HepG2 (cell line): ENCODE measurements around the gene TCAP. TPM values are rescaled to one million over a fixed set of nuclear protein-coding genes. Genes with fewer than 3 reads are reported as not detected.

ENCODE experiments used
- FOSL1 ChIP-seq: sonication (generic); formaldehyde crosslinking; IDR thresholded peaks from 2 replicates; pipeline ENCODE4 v1.9.0; 2021; ENCODE audit warnings: missing genetic modification reagents, borderline replicate concordance
- HDAC2 ChIP-seq: sonication (generic); formaldehyde crosslinking; IDR thresholded peaks from 2 replicates; pipeline ENCODE4 v1.4.0; 2020; ENCODE audit warnings: missing genetic modification reagents
- HNF4G ChIP-seq, 2 experiments: sonication (generic) in 1 of 2; formaldehyde crosslinking in 1 of 2; IDR thresholded peaks; 2 replicates each; pipeline versions ENCODE4 v1.4.0 to v1.6.1; 2011 to 2020; ENCODE audit warnings: borderline replicate concordance in 2 of 2, low read depth in 2 of 2, mild to moderate bottlenecking in 2 of 2, low read length in 1 of 2, missing genetic modification reagents in 1 of 2, moderate library complexity in 1 of 2
- HOXA9 ChIP-seq: sonication (generic); formaldehyde crosslinking; IDR thresholded peaks from 2 replicates; pipeline ENCODE4 v1.8.1; 2022; ENCODE audit warnings: missing genetic modification reagents, mild to moderate bottlenecking, moderate library complexity, borderline replicate concordance
- ISL2 ChIP-seq: sonication (generic); formaldehyde crosslinking; IDR thresholded peaks from 2 replicates; pipeline ENCODE4 v1.5.0; 2020; ENCODE audit warnings: missing genetic modification reagents
- KDM2A ChIP-seq: sonication (generic); formaldehyde crosslinking; IDR thresholded peaks from 2 replicates; pipeline ENCODE4 v1.4.0; 2020; ENCODE audit warnings: low read depth, missing genetic modification reagents, borderline replicate concordance
- RBM22 ChIP-seq: fragments of 200-400 bp; formaldehyde crosslinking; optimal IDR thresholded peaks from 2 replicates; pipeline ENCODE3; 2017; ENCODE audit warnings: mild to moderate bottlenecking, low read length, moderate library complexity
- REXO4 ChIP-seq: sonication (generic); formaldehyde crosslinking; IDR thresholded peaks from 2 replicates; pipeline ENCODE4 v1.8.0; 2022; ENCODE audit warnings: missing genetic modification reagents, mild to moderate bottlenecking, borderline replicate concordance
- SCMH1 ChIP-seq: sonication (generic); formaldehyde crosslinking; IDR thresholded peaks from 2 replicates; pipeline ENCODE4 v1.9.0; 2021; ENCODE audit warnings: missing genetic modification reagents, mild to moderate bottlenecking, borderline replicate concordance
- SMAD1 ChIP-seq: sonication (generic); formaldehyde crosslinking; IDR thresholded peaks from 2 replicates; pipeline ENCODE4 v1.4.0; 2020; ENCODE audit warnings: missing genetic modification reagents, low read depth, mild to moderate bottlenecking, borderline replicate concordance
- SUZ12 ChIP-seq: fragments of 150-350 bp; IDR thresholded peaks from 2 replicates; pipeline ENCODE4 v1.6.1; 2014; ENCODE audit warnings: low read depth, low read length
- TEAD2 ChIP-seq: sonication (generic); formaldehyde crosslinking; IDR thresholded peaks from 2 replicates; pipeline ENCODE4 v1.9.0; 2021; ENCODE audit warnings: missing genetic modification reagents
- YEATS2 ChIP-seq: sonication (generic); formaldehyde crosslinking; IDR thresholded peaks from 2 replicates; pipeline ENCODE4 v1.4.0; 2020; ENCODE audit warnings: missing genetic modification reagents, borderline replicate concordance
- ZBTB8A ChIP-seq: sonication (generic); formaldehyde crosslinking; IDR thresholded peaks from 2 replicates; pipeline ENCODE4 v1.4.0; 2020; ENCODE audit warnings: mild to moderate bottlenecking, low read depth, missing genetic modification reagents, borderline replicate concordance
- ZNF121 ChIP-seq: sonication (generic); formaldehyde crosslinking; IDR thresholded peaks from 2 replicates; pipeline ENCODE4 v1.5.0; 2020; ENCODE audit warnings: mild to moderate bottlenecking, missing genetic modification reagents
- ZNF205 ChIP-seq: IDR thresholded peaks from 2 replicates; pipeline ENCODE4 v1.6.1; 2018; ENCODE audit warnings: missing biosample characterization, missing genetic modification reagents
- ZNF564 ChIP-seq: sonication (generic); formaldehyde crosslinking; IDR thresholded peaks from 2 replicates; pipeline ENCODE4 v1.8.1; 2023; ENCODE audit warnings: mild to moderate bottlenecking, missing genetic modification reagents
- ZSCAN25 ChIP-seq: sonication (generic); formaldehyde crosslinking; IDR thresholded peaks from 2 replicates; pipeline ENCODE4 v1.8.0; 2022; ENCODE audit warnings: mild to moderate bottlenecking, missing genetic modification reagents
- polyA plus RNA-seq, 8 experiments: library from polyadenylated mRNA; depleted of rRNA in 3 of 8; stranded (reverse) in 7 of 8; unstranded in 1 of 8; fragments of >200 nt; fragmentation: Illumina TruSeq in 4 of 8; extraction: Trizol in 4 of 8; gene quantifications; 2 replicates each; pipeline versions ENCODE4 v1.2.1 to v1.2.3, GENCODE V29; 2011 to 2016; ENCODE audit warnings: low read depth in 4 of 8, missing spikeins in 1 of 8, mixed read lengths in 1 of 8; ENCODE audit not compliant: insufficient read depth in 1 of 8
- total RNA-seq, 5 experiments: library from RNA; depleted of rRNA; stranded (reverse); fragments of >200 nt; fragmentation: Illumina TruSeq; extraction: Trizol; gene quantifications; 2 replicates each; pipeline ENCODE4 v1.2.3, GENCODE V29; 2016; ENCODE audit warnings: low read depth in 1 of 5
- TF ChIP-seq, protein P1 (sequence below): sonication (generic); formaldehyde crosslinking; IDR thresholded peaks from 2 replicates; pipeline ENCODE4 v1.9.0; 2021; ENCODE audit warnings: missing genetic modification reagents, borderline replicate concordance
- TF ChIP-seq, protein P2 (sequence below): sonication (generic); formaldehyde crosslinking; IDR thresholded peaks from 2 replicates; pipeline ENCODE4 v1.4.0; 2020; ENCODE audit warnings: mild to moderate bottlenecking, low read depth, missing genetic modification reagents
- TF ChIP-seq, protein P3 (sequence below): sonication (generic); formaldehyde crosslinking; IDR thresholded peaks from 2 replicates; pipeline ENCODE4 v1.5.0; 2020; ENCODE audit warnings: mild to moderate bottlenecking, missing genetic modification reagents, borderline replicate concordance

Gene TCAP
- total and polyA plus RNA-seq, 2 of the 13 experiments (the other 11 are each of a cell fraction or from before 2014, with no cell fraction given) = 0.24 to 0.65 TPM

DNA sequence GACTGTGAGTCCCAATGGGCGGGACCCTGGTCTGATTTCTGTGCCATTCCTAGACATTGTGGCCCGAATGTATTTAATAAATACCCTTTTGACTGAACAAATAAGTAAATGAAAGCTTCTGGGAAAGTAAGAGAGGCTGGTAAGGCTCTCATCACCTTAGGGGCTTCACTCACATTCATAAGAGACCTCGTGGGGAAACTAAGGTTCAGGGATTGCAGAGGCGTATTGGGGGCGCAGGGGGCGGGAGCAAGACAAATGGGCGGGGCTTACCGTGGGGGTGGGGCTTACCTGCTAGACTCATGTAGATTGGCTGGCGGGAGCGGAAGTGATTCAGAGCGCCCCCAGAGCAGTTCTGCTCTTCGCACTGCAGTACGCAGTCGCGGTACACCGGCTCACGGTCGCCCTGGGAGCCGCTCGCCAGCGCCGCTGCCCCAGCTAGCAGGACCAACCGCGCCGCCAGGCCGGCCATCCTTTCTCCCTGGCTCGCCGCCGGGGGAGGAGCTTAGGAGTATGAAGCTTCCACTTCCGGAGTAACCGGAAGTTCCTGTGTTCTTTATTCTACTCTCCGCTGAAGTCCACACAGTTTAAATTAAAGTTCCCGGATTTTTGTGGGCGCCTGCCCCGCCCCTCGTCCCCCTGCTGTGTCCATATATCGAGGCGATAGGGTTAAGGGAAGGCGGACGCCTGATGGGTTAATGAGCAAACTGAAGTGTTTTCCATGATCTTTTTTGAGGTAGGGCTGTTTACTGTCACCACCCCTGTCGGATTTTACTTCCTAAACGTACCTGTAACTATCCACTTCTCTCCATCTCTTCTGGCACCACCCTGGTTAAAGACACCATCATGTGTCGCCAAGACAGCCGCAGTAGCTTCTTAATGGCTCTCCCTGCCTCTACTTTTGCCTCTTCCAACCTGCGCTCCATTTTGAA, 22.7 kb downstream of the TCAP start, which contains the start of gene PGAP3 (continued):
- TF ChIP-seq HOXA9 (CRISPR knock-in tag) (no peak), REXO4 (CRISPR knock-in tag) (no peak), RBM22 (no peak), FOSL1 (CRISPR knock-in tag) (no peak), YEATS2 (CRISPR knock-in tag) (peak; percentile 86; the same call in 1 of the 2 replicates), SMAD1 (0 out of 2 replicates have a peak, but pooled peaks have one; percentile 33), ZNF121 (CRISPR knock-in tag) (peak; percentile 40; the same call in 1 of the 2 replicates), SCMH1 (CRISPR knock-in tag) (no peak), SUZ12 (no peak), ZNF205 (CRISPR knock-in tag) (peak; percentile 56; the same call in 1 of the 2 replicates), HNF4G (IDR thresholded peaks at IDR 0.05; ENCODE audit: borderline replicate concordance, low read depth, low read length) (no peak), HNF4G (CRISPR knock-in tag; IDR thresholded peaks at IDR 0.05; ENCODE audit: borderline replicate concordance, low read depth) (no peak; the same call in none of the 2 replicates), ZBTB8A (CRISPR knock-in tag) (no peak), KDM2A (CRISPR knock-in tag) (peak; percentile 67), ISL2 (CRISPR knock-in tag) (peak; percentile 63), ZNF564 (CRISPR knock-in tag) (no peak), TEAD2 (CRISPR knock-in tag) (peak; percentile 67; the same call in 1 of the 2 replicates), HDAC2 (peak; percentile 72), ZSCAN25 (CRISPR knock-in tag) (no peak; the same call in 1 of the 2 replicates)
- TF ChIP-seq, protein P1, sequence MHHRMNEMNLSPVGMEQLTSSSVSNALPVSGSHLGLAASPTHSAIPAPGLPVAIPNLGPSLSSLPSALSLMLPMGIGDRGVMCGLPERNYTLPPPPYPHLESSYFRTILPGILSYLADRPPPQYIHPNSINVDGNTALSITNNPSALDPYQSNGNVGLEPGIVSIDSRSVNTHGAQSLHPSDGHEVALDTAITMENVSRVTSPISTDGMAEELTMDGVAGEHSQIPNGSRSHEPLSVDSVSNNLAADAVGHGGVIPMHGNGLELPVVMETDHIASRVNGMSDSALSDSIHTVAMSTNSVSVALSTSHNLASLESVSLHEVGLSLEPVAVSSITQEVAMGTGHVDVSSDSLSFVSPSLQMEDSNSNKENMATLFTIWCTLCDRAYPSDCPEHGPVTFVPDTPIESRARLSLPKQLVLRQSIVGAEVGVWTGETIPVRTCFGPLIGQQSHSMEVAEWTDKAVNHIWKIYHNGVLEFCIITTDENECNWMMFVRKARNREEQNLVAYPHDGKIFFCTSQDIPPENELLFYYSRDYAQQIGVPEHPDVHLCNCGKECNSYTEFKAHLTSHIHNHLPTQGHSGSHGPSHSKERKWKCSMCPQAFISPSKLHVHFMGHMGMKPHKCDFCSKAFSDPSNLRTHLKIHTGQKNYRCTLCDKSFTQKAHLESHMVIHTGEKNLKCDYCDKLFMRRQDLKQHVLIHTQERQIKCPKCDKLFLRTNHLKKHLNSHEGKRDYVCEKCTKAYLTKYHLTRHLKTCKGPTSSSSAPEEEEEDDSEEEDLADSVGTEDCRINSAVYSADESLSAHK = no peak; the same call in 1 of the 2 replicates
- TF ChIP-seq, protein P2, sequence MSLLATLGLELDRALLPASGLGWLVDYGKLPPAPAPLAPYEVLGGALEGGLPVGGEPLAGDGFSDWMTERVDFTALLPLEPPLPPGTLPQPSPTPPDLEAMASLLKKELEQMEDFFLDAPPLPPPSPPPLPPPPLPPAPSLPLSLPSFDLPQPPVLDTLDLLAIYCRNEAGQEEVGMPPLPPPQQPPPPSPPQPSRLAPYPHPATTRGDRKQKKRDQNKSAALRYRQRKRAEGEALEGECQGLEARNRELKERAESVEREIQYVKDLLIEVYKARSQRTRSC (CRISPR knock-in tag) = no peak; the same call in 1 of the 2 replicates
- TF ChIP-seq, protein P3, sequence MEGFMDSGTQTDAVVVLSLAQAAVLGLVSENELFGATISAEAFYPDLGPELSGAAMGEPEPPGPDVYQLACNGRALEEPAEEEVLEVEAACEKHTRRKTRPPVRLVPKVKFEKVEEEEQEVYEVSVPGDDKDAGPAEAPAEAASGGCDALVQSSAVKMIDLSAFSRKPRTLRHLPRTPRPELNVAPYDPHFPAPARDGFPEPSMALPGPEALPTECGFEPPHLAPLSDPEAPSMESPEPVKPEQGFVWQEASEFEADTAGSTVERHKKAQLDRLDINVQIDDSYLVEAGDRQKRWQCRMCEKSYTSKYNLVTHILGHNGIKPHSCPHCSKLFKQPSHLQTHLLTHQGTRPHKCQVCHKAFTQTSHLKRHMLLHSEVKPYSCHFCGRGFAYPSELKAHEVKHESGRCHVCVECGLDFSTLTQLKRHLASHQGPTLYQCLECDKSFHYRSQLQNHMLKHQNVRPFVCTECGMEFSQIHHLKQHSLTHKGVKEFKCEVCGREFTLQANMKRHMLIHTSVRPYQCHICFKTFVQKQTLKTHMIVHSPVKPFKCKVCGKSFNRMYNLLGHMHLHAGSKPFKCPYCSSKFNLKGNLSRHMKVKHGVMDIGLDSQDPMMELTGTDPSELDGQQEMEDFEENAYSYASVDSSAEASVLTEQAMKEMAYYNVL (CRISPR knock-in tag) = no peak
